ENCODE measurements around the gene SLC8A1.

SLC8A1 gene

DNA sequence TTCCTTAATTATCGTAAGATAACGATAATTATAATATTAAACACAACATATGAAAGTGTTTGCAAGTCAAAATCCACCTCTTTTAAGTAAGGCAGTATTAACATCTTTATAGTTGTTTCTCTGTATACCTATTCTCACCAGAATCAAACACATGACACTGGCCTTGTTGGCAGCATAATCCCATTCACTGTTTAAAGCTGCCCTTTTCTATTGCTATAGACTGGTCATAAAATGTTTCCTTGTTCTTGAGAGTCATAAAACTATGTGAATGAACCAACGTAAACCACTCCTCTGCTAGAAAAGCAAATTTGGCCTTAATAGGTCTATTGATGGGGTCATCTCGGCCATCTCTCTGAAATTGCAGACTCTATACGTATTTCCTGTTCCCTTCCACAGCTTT lies 293.1 kb downstream of the SLC8A1 start:
- DNase-seq (ENCODE audit: low read depth, low spot score) = no peak

DNA sequence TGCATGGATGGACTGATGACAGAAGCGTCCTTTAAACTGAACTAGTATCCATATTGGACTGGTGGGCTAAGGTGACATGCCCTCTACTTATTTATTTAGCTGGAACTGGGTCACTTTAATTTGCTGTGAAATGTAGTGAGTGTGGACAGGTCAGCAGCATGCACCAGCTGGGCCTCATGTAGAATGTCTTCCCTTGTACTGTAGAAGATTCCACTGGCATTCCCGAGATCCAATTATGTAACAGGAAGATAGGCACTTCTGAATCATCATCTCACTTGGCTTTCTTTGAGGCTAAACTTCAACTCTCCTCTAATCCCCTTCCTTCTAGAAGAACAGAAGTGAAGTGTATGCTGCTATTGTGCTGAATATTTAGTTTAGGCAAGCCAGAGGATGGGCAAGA lies 296.2 kb downstream of the SLC8A1 start:
- no peak for DNase-seq (ENCODE audit: low read depth, low spot score)

DNA sequence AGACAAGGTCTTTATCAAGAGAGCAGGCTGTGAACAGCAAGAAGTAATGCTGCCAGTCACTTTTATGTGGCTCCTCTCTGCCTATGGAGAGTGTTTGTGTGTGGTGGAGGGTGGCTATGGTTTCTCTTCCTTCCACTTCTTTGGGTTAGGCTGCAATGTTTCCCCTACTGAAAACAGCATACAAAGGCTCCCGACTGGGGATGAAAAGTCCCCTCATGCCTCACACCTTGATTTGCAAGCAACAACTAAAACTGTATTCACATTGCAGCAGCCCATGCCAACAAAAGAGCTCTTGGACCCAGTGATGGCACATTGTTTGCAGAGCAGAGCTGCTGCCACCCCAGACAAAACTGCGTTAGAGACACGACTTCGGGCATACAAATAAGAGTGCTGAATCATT lies 301.6 kb downstream of the SLC8A1 start:
- DNase-seq (ENCODE audit: low read depth, low spot score) = no peak

DNA sequence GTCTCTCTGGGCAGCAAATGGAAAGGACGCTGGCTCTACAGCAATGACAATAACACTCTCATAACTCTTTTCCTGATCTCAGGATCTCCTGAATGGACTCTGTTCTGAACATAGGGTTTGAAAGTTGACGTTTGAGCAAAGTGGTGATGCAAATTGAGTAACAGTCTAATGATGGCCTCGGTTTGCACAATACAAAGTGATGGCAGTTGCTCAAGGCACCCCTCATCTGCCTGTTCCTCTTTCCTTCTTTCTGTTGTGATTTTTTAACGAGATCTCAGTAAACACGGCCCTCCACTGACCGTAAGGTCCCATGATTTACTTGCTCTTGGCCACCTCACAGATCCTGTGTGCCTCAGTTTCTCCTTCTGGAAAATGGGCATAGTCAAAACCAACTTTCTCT lies 303.6 kb downstream of the SLC8A1 start:
- DNase-seq (ENCODE audit: low read depth, low spot score) = no peak

DNA sequence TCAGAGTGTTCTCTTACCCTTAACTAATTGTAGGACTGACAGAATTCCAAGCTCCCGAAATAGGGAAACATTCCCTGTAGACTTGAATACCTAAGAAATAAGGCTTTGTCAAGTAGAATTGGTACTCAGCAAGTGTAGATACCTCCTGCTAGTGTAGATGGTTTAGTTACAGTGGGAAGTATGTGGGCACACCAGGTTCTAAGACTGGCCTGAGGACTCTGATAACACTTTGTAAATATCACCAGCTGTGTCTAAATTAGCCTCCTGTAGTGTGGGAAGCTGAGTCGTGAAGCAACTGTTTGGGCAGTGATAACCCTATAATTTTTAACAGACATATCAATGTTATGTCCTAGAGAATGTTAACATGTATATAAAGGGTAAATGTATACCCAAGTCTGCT lies 304.5 kb downstream of the SLC8A1 start:
- DNase-seq (ENCODE audit: low read depth, low spot score) = no peak

DNA sequence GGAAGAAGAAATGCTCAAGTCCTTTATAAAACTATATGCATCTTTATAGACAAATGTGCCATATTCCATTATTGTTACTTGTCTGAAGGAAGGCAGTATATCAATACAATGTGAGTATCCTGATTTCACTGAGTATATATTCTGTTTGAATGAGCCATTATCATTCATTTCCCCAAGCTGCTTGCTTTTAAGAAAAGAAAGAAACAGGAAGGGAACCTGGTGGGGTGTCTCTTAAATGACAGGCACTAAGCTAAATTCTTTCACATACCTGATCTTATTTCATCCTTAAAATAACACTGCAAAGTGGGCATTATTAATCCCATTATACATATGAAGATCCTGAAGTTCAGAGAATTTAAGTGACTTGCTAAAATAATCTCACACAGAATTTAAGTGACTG lies 307.9 kb downstream of the SLC8A1 start:
- no peak for DNase-seq (ENCODE audit: low read depth, low spot score)

DNA sequence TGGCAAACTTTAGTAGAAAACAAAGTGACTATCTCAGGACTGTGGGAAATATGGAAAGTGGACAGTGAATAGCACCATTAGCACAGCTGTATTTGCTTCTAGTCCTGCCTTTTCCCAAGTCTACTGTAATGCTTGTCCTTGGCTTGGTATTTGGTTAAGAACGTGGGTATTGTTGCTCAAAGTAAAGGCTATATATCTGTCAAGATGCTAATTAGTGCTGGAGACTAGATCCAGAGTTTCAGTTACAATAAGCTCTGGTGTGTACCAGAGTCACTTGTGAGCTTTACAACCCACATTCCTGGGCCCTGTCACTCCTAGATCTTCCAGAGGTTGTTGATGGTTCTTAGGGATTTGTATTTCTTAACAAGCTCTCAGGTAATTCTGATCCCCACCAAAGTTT lies 313.6 kb downstream of the SLC8A1 start:
- no peak for DNase-seq (ENCODE audit: low read depth, low spot score)

DNA sequence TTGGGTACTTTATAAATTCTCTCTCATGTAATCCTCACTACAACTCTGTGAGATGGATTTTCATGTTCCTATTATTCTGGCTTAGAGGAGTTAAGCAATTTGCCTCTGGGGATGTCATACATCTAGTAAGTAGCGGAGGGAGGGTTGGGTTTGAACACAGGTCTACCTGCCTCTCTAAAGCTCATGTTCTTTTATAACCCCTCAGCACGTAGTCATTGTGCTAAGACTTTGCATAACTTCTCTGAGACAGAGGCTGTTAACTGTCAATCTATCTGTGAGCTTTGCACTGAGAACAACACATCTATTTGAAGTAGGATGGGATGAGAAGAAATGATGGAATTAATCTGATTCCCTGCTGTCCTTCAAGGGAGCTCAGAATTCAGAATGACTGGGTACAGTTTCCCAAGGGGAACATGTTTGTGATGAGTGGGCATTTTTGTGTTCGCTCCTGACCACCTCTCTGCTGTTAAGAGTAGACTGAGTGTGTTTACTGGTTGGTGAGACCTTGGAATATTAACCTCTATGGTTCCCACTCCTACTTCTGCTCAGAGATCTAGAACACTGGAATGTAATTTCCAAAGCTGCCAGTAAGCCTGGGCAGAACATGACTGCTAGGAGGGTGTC lies 320.7 kb downstream of the SLC8A1 start:
- no peak for DNase-seq (ENCODE audit: low read depth, low spot score)

DNA sequence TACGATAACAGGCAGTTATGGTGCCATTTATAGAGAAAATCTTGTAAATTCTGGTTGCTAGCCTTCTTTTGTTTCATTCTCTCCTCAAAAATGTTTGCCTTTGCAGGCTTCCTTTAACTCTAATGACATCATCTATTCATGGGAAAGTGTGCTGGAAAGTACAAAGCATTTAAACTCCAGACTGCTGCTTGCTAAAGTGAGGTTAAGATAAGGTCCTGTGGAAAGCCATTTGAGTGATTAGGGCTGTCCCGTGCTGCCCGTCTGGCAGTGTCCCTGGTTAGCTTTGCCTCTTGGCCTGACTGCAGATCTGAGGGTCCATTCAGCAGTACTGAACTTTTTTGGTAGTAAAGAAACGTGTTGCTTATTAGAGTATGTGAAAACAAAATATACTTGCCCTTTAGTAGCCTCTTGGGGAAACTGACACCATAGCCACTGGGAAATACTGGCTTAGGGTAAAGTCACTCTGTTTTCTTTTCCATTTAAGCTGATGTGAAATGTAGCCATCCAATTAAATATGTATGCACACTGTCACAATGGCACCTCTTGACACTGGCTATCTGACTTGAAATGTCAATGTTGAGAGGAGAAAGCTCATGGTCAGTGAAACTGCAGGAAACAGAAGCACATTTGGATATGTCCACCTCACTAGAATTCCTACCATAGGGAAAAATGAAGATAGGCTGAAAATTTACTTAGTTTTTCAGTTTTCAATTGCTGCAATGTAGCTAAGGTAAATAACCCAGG lies 321.5 kb downstream of the SLC8A1 start:
- DNase-seq (ENCODE audit: low read depth, low spot score) = no peak

DNA sequence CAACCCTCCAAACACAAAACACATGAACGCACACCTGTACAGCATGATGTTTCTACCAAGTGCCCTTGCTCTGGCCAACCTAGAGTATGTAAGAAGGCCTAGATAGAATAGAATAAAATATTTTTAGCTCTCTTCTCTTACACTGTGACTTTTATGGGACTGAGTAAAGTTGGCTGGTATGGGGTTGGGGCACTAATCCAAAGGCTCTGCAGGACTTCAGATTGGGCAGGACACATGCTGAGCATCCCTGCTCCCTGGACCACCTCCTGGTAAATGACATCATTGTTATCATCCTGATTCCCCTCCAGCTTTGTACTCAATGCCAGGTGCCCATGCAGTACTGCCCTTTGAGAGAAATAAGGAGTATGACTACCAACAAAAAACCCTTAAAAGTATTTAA lies 322.2 kb downstream of the SLC8A1 start:
- no peak for DNase-seq (ENCODE audit: low read depth, low spot score)

DNA sequence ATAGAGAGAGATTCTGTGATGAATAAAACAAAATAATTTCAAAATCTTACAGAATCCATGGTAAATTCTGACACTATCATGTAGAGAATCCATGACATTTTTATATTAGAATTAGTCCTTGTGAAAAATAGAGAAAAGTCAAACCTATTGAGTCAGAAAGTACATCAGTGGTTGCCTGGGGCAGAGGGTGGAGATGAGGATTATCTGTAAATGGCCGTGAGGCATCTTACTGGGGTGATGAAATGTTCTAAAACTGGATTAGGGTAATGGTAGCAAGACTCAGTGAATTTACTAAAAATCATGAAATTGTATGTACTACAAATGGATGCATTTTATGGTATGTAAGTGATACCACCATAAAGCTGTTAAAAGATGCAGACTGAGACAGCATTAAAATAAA lies 323.1 kb downstream of the SLC8A1 start:
- DNase-seq (ENCODE audit: low read depth, low spot score) = no peak

DNA sequence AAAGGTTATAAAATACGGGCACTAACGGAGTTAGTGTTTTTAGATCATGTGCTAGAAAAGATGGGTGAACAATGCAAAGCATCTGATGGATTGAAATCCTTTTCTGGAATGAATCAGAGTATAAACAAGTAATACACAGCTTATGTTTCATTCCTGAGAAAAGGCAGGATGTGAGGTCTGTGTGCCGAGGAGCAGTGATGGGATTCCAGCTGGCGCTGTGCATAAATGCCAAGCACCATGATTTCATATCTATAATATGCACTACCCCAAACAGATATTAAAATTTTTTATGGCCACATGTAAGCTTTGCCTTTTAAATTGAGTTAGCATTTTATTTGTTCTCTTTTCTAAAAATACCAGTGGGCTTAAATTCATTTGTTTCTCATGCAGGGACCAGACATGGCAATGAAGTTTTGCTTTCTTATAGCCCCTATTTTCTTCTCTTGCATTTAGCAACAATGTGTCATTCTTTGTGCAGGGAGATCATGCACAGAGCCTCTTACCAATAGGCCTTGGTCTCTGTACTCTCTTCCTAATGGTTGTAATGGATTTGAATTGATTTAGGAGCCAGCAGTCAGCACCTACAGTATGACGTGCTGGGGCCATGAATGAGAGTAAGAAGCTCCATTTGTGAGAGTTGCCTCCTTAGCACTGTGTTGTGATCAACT lies 323.9 kb downstream of the SLC8A1 start:
- DNase-seq (ENCODE audit: low read depth, low spot score) = no peak

DNA sequence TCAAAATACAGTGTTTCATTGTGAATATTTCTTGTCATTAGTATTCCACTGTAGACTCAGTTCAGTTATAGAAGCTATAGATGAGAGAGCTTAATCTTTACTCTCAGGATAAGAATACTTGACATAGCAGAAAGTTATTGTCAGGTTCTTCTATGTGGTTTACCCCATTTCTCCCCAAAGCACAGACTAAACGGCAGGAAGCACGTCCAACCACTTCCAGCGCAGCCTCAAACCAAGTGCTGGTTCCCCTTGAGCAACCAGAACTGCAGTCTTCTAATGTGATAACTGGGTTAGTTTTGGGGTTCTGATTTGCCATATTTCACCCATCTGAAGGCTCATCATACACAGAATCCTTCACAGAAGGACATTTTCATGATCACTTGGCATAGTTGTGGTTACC lies 324.7 kb downstream of the SLC8A1 start:
- DNase-seq (ENCODE audit: low read depth, low spot score) = no peak

DNA sequence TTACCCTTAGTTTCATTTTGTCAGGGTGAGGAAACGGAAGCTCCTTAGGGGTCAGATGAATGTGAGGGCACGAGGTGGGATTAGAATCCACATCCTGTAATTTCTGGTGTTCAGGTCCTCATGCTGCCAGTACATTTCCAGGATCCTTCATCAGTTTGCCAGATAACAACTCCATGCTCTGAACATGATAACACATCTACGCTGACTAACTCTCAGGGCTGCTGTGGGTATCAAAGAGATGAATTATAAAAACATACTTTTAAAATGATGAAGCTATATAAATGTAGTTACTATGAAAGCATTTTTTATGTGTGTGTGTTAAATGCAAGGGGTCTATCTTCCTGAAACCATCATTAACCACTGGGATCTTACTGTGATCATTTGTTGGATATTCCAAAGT lies 325.9 kb downstream of the SLC8A1 start:
- no peak for DNase-seq (ENCODE audit: low read depth, low spot score)

DNA sequence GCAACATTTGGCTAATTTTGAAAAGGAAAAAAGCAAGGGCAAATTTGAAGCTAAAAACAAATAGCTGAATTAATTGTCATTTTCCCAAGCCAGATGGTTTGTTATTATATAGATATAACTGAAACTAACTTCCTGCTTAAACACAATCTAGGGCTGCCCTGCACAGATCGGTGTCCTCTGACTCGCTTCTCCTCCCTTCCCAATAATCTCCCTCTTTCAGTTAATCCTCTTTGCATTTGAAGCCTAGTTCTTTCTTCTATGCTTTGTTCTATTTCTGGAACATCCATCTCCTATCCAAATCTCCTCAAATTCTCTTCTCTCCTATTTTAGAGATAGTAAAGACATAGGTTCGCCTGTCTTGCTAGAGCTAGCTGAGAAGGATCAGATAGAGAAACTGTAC lies 328.1 kb downstream of the SLC8A1 start:
- DNase-seq (ENCODE audit: low read depth, low spot score) = no peak

DNA sequence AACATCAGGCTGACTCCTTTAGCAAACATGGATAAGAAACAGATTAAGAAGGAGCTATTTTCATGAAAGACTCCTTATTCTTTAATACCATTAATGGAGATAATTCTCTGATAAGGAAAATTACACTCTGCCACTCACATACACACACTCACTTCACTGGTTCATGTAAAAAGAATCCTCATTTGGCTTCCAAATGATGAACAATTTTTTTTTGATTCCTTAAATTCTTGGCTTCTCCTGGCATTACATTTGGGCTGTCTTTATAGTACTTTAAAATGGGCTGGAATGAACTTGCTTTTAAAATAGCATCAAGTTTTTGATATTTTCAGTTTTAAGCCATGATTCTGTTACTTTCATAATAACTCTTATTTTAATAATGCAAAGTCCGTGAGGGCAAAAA lies 328.6 kb downstream of the SLC8A1 start:
- DNase-seq (ENCODE audit: low read depth, low spot score) = no peak

DNA sequence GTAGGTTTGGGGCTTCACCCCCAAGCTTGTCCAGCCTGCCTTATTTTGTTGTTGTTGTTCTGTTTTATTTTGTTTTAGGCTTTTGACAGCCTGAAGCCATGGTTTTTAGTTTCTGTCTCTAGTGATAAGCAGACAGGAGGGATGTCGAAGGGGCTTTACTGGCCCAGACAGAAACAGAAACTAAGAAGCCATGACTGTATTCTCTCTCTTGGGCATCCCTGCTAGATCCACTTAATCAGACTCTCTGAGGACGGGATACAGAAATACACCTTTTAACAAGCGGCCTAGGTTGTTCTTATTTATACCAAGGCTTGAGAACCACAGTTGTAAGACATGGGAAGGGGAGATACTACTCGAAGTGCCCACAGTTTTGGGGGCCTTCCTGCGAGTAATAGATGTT lies 330.9 kb downstream of the SLC8A1 start:
- DNase-seq (ENCODE audit: low read depth, low spot score) = no peak

DNA sequence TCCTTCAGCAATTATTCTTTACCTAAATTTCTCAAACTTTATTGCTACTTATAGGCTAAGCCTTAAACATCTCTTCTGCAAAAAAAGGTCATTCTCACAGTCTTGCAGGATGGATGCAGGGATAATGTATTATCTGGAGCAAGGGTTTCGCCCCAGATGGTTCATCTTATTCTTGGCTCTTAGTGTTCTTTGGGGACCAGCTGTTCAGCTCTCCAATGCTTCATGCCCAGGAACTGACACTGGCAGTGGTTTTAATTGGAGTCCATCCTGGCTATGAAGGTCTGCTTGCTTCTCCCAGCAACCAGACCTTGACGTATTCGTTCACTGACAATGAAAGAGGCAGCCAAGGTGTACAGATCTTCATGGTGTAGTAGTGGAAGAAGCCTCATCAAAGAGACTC lies 331.9 kb downstream of the SLC8A1 start:
- no peak for DNase-seq (ENCODE audit: low read depth, low spot score)

DNA sequence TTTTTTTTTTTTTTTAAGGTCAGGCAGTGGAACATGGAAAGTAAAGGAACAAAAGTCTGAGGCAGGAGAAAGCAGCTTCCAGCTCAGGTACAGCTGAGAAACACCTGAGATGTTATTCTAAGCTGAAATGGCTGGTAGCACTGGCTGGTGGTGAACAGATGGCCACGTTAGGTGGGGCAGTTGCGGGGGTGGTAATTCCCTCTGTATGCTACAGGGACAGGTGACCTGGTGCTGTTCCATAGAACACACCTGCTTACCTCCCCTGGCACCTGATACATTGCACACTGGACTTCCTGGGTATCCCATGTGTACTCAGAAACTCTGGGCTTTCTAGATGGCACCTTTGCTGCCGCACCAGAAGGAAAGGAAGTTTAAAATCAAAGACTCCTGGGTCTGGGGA lies 333.3 kb downstream of the SLC8A1 start:
- DNase-seq (ENCODE audit: low read depth, low spot score) = no peak

DNA sequence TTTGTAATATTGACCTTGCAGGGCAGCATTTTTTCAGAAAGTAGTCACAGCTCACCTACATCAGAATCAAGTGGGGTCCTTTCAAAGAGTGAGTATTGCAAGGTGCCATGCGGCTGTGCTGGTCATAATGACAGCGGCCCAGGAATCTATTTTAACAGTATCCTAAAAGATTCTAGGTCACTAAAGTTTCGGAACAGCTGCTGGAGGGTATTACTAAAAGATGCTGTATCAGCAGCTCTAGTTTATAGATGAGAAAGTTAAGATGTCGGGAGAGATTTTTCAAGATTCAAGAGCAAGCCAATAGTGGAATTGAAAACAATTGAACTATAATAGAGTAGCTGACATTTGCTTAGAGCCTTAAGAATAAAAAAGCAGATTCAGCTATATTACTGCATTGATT lies 336.0 kb downstream of the SLC8A1 start:
- no peak for DNase-seq (ENCODE audit: low read depth, low spot score)

DNA sequence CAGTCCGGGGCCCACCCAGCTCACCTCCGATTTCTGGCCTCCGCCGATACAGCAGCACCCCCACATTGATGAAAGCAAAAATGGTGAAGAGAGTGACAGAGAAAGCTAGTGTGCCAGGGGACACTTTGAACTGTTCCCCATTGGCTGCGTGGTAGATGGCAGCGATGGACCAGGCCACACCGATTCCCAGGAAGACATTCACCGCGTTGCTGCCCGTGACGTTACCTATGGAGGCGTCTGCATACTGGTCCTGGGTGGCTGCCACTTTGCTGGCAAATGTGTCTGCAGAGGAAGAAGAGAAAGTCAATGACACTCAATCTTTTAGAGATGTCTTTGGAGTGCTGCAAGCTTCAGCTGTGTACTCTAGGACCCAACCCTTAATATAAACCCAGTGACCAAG lies 336.5 kb downstream of the SLC8A1 start:
- no peak for DNase-seq (ENCODE audit: low read depth, low spot score)

DNA sequence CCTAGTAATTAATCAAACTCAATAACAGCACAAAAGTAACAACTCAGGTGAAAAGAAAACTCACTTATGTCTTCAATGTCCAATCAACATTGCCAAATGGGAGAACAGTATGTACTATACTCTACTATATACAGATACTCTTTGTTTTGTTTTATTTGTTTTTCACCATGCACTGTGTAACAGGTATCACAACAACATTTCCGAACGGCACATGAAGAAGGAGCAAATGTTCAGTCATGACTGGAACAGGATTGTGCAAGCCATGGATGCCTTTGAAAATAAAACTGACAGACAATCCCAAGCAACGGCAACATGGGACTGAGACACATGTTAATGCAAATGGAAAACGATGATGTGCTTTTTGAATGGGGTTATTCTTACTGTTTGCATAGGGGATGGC lies 337.9 kb downstream of the SLC8A1 start:
- DNase-seq (ENCODE audit: low read depth, low spot score) = no peak

DNA sequence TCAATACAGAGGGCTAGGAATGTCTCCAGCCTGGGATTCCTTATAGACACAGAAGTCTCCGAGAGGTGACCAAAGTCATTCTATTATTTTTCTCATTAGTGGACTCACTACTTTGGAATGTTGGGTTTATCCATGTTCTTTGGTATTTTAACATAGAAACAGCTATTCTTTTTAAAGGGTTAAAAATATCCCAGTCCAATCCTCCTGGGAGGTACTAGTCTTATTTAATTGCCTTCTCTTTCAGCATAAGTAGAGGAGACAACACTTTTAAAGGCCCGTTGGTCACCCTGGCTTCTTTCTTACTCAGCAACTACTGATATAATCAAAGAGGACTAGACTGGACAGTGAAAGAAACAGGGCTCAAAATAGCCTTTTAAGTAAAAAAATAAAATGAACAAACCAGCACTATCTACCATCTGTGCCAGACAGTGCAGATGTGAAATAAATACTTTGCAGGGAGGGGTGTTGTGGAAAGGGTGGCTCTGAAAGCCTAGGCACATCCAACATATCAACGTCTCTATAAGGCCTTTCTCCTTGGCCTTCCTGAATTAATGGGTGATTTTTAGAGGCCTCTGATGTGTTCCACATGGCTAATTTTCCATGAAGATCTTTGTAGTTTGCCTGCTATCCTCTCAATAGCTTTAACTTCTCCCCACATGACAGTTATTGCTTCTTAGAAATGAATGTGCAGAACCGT lies 338.5 kb downstream of the SLC8A1 start:
- no peak for DNase-seq (ENCODE audit: low read depth, low spot score)
